ENCODE results near the gene SMARCA2. TPM values are rescaled to one million over a fixed set of nuclear protein-coding genes. Genes with fewer than 3 reads are reported as not detected.

SMARCA2 gene
- total RNA-seq, 1 experiment from 2014 or later = 108 TPM

- no peak for DNase-seq
- Histone ChIP-seq H3K9me3 (ENCODE audit: low read length) (no peaks in the 10 kb centered on the region), H3K4me2 (ENCODE audit: low read depth, low read length, poor library complexity, severe bottlenecking) (no peak overlapping the region), H4K20me1 (ENCODE audit: insufficient read depth, low read depth, low read length) (no peaks in the 10 kb centered on the region), H3K4me1 (ENCODE audit: low read length) (no peaks in the 10 kb centered on the region), H3K9me2 (replicated peaks; ENCODE audit: insufficient read depth, low read length) (no peaks in the 10 kb centered on the region), H3K4me3 (ENCODE audit: low read length) (no peak overlapping the region), H3K9ac (ENCODE audit: low read length) (no peak overlapping the region), H3K27me3 (ENCODE audit: low read length) (no peaks in the 10 kb centered on the region), H2AFZ (ENCODE audit: low read length) (no peak overlapping the region), H3K27ac (ENCODE audit: low read length) (no peak overlapping the region), H3K79me2 (ENCODE audit: low read length) (no peaks in the 10 kb centered on the region), H3K36me3 (ENCODE audit: insufficient read depth, low read length) (no peaks in the 10 kb centered on the region)
Measured at GRCh38 chr9:1980387-1980786, 34.8 kb upstream of the SMARCA2 start.

- no peaks in the 10 kb centered on the region for H3K36me3 ChIP-seq (ENCODE audit: insufficient read depth, low read length)
- H3K9ac ChIP-seq (ENCODE audit: low read length) = no peak overlapping the region
- no peaks in the 10 kb centered on the region for H3K27me3 ChIP-seq (ENCODE audit: low read length)
- H3K4me3 ChIP-seq (ENCODE audit: low read length) = no peak overlapping the region
- no peak overlapping the region for H3K27ac ChIP-seq (ENCODE audit: low read length)
- H3K9me2 ChIP-seq (replicated peaks; ENCODE audit: insufficient read depth, low read length) = no peaks in the 10 kb centered on the region
- no peak overlapping the region for H3K4me2 ChIP-seq (ENCODE audit: low read depth, low read length, poor library complexity, severe bottlenecking)
- H3K4me1 ChIP-seq (ENCODE audit: low read length) = no peaks in the 10 kb centered on the region
- H2AFZ ChIP-seq (ENCODE audit: low read length) = no peak overlapping the region
- DNase-seq = no peak
- H3K79me2 ChIP-seq (ENCODE audit: low read length) = no peaks in the 10 kb centered on the region
- H3K9me3 ChIP-seq (ENCODE audit: low read length) = no peaks in the 10 kb centered on the region
- no peaks in the 10 kb centered on the region for H4K20me1 ChIP-seq (ENCODE audit: insufficient read depth, low read depth, low read length)
Measured at GRCh38 chr9:1982074-1982473, 33.1 kb upstream of the SMARCA2 start.

DNA sequence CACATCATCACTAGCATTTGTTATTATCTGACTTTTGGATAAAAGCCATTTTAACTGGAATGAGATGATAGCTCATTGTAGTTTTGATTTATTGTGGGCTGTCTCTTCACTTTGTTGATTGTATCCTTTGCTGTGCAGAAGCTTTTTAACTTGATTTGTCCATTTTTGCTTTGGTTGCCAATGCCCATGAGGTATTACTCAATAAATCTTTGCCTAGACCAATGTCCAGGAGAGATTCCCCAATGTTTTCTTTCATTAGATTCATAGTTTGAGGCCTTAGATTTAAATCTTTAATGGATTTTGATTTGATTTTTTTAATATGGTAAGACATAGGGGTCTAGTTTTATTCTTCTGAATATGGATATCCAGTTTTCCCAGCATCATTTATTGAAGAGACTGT, 28.8 kb upstream of the SMARCA2 start:
- H3K4me1 ChIP-seq (ENCODE audit: low read length) = no peaks in the 10 kb centered on the region
- no peak overlapping the region for H3K9ac ChIP-seq (ENCODE audit: low read length)
- DNase-seq = no peak
- no peak overlapping the region for H2AFZ ChIP-seq (ENCODE audit: low read length)
- H3K4me2 ChIP-seq (ENCODE audit: low read depth, low read length, poor library complexity, severe bottlenecking) = no peak overlapping the region
- no peaks in the 10 kb centered on the region for H3K36me3 ChIP-seq (ENCODE audit: insufficient read depth, low read length)
- H3K9me2 ChIP-seq (replicated peaks; ENCODE audit: insufficient read depth, low read length) = no peaks in the 10 kb centered on the region
- H3K79me2 ChIP-seq (ENCODE audit: low read length) = no peaks in the 10 kb centered on the region
- no peak overlapping the region for H3K27ac ChIP-seq (ENCODE audit: low read length)
- H3K27me3 ChIP-seq (ENCODE audit: low read length) = no peaks in the 10 kb centered on the region
- H3K4me3 ChIP-seq (ENCODE audit: low read length) = no peak overlapping the region
- no peaks in the 10 kb centered on the region for H3K9me3 ChIP-seq (ENCODE audit: low read length)
- no peaks in the 10 kb centered on the region for H4K20me1 ChIP-seq (ENCODE audit: insufficient read depth, low read depth, low read length)

GRCh38 chr9:1989500-1989899, 25.6 kb upstream of the SMARCA2 start:
- H3K4me3 ChIP-seq (ENCODE audit: low read length) = no peak overlapping the region
- no peak for DNase-seq
- no peak overlapping the region for H3K4me2 ChIP-seq (ENCODE audit: low read depth, low read length, poor library complexity, severe bottlenecking)
- no peaks in the 10 kb centered on the region for H3K27me3 ChIP-seq (ENCODE audit: low read length)
- H2AFZ ChIP-seq (ENCODE audit: low read length) = no peak overlapping the region
- H3K9me2 ChIP-seq (replicated peaks; ENCODE audit: insufficient read depth, low read length) = no peaks in the 10 kb centered on the region
- peaks cover 6% of the 10 kb centered on the region; the same call in 1 of the 2 replicates for H3K4me1 ChIP-seq (ENCODE audit: low read length)
- no peaks in the 10 kb centered on the region for H3K36me3 ChIP-seq (ENCODE audit: insufficient read depth, low read length)
- H3K9me3 ChIP-seq (ENCODE audit: low read length) = no peaks in the 10 kb centered on the region
- no peak overlapping the region for H3K27ac ChIP-seq (ENCODE audit: low read length)
- H4K20me1 ChIP-seq (ENCODE audit: insufficient read depth, low read depth, low read length) = no peaks in the 10 kb centered on the region
- no peaks in the 10 kb centered on the region for H3K79me2 ChIP-seq (ENCODE audit: low read length)
- H3K9ac ChIP-seq (ENCODE audit: low read length) = no peak overlapping the region

DNA sequence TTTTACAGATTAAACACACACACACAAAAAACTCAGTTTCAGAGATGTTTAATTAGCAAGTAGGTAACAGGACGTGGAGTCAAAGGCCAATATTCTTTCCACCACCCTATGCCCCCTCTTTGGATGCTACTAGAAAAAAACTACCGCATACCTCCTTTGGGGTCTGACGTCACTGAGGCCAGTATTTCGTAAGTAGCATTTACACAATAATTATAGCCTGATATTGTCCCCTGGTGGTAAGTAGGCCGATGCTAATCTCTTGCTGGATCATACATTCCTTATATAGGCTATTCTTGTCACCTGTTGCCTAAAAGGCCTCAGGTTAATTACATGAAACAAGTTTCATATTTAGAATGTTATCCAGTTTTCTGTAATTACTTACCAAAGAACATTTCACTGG, 21.0 kb upstream of the SMARCA2 start:
- Histone ChIP-seq H3K4me3 (ENCODE audit: low read length) (no peak overlapping the region), H4K20me1 (ENCODE audit: insufficient read depth, low read depth, low read length) (no peaks in the 10 kb centered on the region), H3K4me1 (ENCODE audit: low read length) (peaks cover 6% of the 10 kb centered on the region; the same call in 1 of the 2 replicates), H2AFZ (ENCODE audit: low read length) (no peak overlapping the region), H3K9me2 (replicated peaks; ENCODE audit: insufficient read depth, low read length) (no peaks in the 10 kb centered on the region), H3K27me3 (ENCODE audit: low read length) (no peaks in the 10 kb centered on the region), H3K36me3 (ENCODE audit: insufficient read depth, low read length) (no peaks in the 10 kb centered on the region), H3K27ac (ENCODE audit: low read length) (no peak overlapping the region), H3K79me2 (ENCODE audit: low read length) (no peaks in the 10 kb centered on the region), H3K9me3 (ENCODE audit: low read length) (no peaks in the 10 kb centered on the region), H3K4me2 (ENCODE audit: low read depth, low read length, poor library complexity, severe bottlenecking) (no peak overlapping the region), H3K9ac (ENCODE audit: low read length) (no peak overlapping the region)
- no peak for DNase-seq

DNA sequence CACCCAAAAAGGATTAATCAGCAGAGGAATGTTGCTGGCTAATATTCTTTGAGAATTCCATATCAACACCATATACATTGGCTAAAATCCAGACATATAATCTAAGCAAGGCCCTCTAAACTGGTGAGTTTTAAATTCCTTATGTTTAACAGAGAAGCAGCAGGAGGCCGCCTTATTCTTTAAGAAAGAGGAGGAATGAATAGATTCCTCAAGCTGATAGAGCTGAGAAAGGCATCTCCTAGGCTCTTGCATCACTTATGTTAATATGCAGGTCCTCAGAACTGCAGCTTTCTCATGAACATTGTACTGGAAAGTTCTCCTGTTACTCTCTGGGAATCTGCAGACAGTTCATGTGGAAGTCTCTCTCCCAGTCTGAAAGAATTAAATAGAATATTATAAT, 20.1 kb upstream of the SMARCA2 start:
- H3K9me2 ChIP-seq (replicated peaks; ENCODE audit: insufficient read depth, low read length) = no peaks in the 10 kb centered on the region
- no peaks in the 10 kb centered on the region for H3K27me3 ChIP-seq (ENCODE audit: low read length)
- H2AFZ ChIP-seq (ENCODE audit: low read length) = no peak overlapping the region
- no peak overlapping the region for H3K27ac ChIP-seq (ENCODE audit: low read length)
- no peaks in the 10 kb centered on the region for H3K9me3 ChIP-seq (ENCODE audit: low read length)
- H3K4me3 ChIP-seq (ENCODE audit: low read length) = no peak overlapping the region
- H3K36me3 ChIP-seq (ENCODE audit: insufficient read depth, low read length) = no peaks in the 10 kb centered on the region
- DNase-seq = no peak
- H3K4me1 ChIP-seq (ENCODE audit: low read length) = peaks cover 6% of the 10 kb centered on the region; the same call in 1 of the 2 replicates
- H3K79me2 ChIP-seq (ENCODE audit: low read length) = no peaks in the 10 kb centered on the region
- H4K20me1 ChIP-seq (ENCODE audit: insufficient read depth, low read depth, low read length) = no peaks in the 10 kb centered on the region
- no peak overlapping the region for H3K9ac ChIP-seq (ENCODE audit: low read length)
- H3K4me2 ChIP-seq (ENCODE audit: low read depth, low read length, poor library complexity, severe bottlenecking) = no peak overlapping the region

GRCh38 chr9:1996156-1996555, 19.0 kb upstream of the SMARCA2 start:
- no peaks in the 10 kb centered on the region for H3K36me3 ChIP-seq (ENCODE audit: insufficient read depth, low read length)
- no peak for DNase-seq
- peaks cover 6% of the 10 kb centered on the region; the same call in 1 of the 2 replicates for H3K4me1 ChIP-seq (ENCODE audit: low read length)
- H3K9me3 ChIP-seq (ENCODE audit: low read length) = no peaks in the 10 kb centered on the region
- H3K27me3 ChIP-seq (ENCODE audit: low read length) = no peaks in the 10 kb centered on the region
- no peak overlapping the region for H3K4me2 ChIP-seq (ENCODE audit: low read depth, low read length, poor library complexity, severe bottlenecking)
- no peak overlapping the region for H3K9ac ChIP-seq (ENCODE audit: low read length)
- H3K79me2 ChIP-seq (ENCODE audit: low read length) = no peaks in the 10 kb centered on the region
- H3K9me2 ChIP-seq (replicated peaks; ENCODE audit: insufficient read depth, low read length) = no peaks in the 10 kb centered on the region
- no peak overlapping the region for H2AFZ ChIP-seq (ENCODE audit: low read length)
- H3K27ac ChIP-seq (ENCODE audit: low read length) = no peak overlapping the region
- H4K20me1 ChIP-seq (ENCODE audit: insufficient read depth, low read depth, low read length) = no peaks in the 10 kb centered on the region
- H3K4me3 ChIP-seq (ENCODE audit: low read length) = no peak overlapping the region

DNA sequence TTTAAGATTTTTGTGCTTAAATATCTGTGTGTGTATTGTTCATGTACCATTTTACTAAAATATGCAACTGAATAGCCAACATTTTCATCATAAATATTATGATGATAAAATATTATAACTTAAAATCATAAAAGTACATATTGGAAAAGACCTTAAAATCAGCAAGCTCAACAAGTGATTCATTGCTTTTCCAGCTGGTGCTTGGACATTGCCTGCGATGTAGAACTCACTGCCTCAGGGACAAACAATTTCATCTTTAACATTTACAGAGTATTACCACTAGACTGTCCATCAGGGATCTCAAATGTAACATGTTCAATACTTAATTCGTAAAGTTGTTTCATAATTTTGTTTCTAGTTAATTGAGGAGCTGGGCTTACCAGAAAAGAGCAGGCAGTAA, 17.5 kb upstream of the SMARCA2 start:
- no peaks in the 10 kb centered on the region for H3K36me3 ChIP-seq (ENCODE audit: insufficient read depth, low read length)
- H3K4me3 ChIP-seq (ENCODE audit: low read length) = no peak overlapping the region
- DNase-seq = no peak
- H3K4me1 ChIP-seq (ENCODE audit: low read length) = no peaks in the 10 kb centered on the region
- no peak overlapping the region for H3K9ac ChIP-seq (ENCODE audit: low read length)
- no peaks in the 10 kb centered on the region for H3K9me3 ChIP-seq (ENCODE audit: low read length)
- H3K27ac ChIP-seq (ENCODE audit: low read length) = no peak overlapping the region
- no peaks in the 10 kb centered on the region for H4K20me1 ChIP-seq (ENCODE audit: insufficient read depth, low read depth, low read length)
- no peaks in the 10 kb centered on the region for H3K79me2 ChIP-seq (ENCODE audit: low read length)
- H2AFZ ChIP-seq (ENCODE audit: low read length) = no peak overlapping the region
- no peaks in the 10 kb centered on the region for H3K9me2 ChIP-seq (replicated peaks; ENCODE audit: insufficient read depth, low read length)
- H3K27me3 ChIP-seq (ENCODE audit: low read length) = no peaks in the 10 kb centered on the region
- no peak overlapping the region for H3K4me2 ChIP-seq (ENCODE audit: low read depth, low read length, poor library complexity, severe bottlenecking)

DNA sequence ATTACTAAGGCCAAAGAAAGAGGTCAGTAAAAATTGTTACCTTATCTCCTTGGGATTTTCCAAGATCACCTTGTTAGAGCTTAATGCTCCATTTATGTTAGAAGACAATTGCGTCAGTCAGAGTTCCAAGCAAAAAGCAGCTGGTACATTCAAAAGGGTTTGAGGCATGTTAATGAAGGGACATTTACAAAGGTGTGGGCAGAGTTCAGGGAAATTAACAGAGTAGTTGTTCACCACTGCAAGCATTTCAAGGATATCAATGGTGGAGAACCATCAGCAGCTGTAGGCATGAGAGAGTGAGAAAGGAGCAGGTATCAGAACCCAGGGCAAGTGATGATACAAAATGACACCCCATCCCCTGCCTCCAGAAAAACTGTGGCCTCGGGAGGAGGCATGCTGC, 17.0 kb upstream of the SMARCA2 start:
- H3K79me2 ChIP-seq (ENCODE audit: low read length) = no peaks in the 10 kb centered on the region
- H4K20me1 ChIP-seq (ENCODE audit: insufficient read depth, low read depth, low read length) = no peaks in the 10 kb centered on the region
- H3K9me2 ChIP-seq (replicated peaks; ENCODE audit: insufficient read depth, low read length) = no peaks in the 10 kb centered on the region
- no peaks in the 10 kb centered on the region for H3K9me3 ChIP-seq (ENCODE audit: low read length)
- H3K4me2 ChIP-seq (ENCODE audit: low read depth, low read length, poor library complexity, severe bottlenecking) = no peak overlapping the region
- DNase-seq = no peak
- H3K4me3 ChIP-seq (ENCODE audit: low read length) = no peak overlapping the region
- no peaks in the 10 kb centered on the region for H3K4me1 ChIP-seq (ENCODE audit: low read length)
- no peak overlapping the region for H2AFZ ChIP-seq (ENCODE audit: low read length)
- no peak overlapping the region for H3K9ac ChIP-seq (ENCODE audit: low read length)
- no peaks in the 10 kb centered on the region for H3K27me3 ChIP-seq (ENCODE audit: low read length)
- H3K36me3 ChIP-seq (ENCODE audit: insufficient read depth, low read length) = no peaks in the 10 kb centered on the region
- no peak overlapping the region for H3K27ac ChIP-seq (ENCODE audit: low read length)

Data from Karpas-422 (cell line).